ENCODE data around the gene MYADM. TPM values are rescaled to one million over a fixed set of nuclear protein-coding genes. Genes with fewer than 3 reads are reported as not detected.

MYADM gene
- total RNA-seq, 1 donor: 17.4 TPM

GRCh38 chr19:53879140-53880081 lies 11.7 kb downstream of the MYADM start:
- Histone ChIP-seq H3K27ac (ENCODE audit: low read depth, low read length) (no peak overlapping the region), H3K4me3 (ENCODE audit: insufficient read depth, low read length) (peak overlapping the region; percentile 76)
- DNase-seq (ENCODE audit: insufficient read length, low spot score, missing footprints): peak; percentile 99

GRCh38 chr19:53880711-53881481 lies 13.2 kb downstream of the MYADM start:
- H3K27me3 ChIP-seq (ENCODE audit: insufficient read depth, low read length): peaks cover 58% of the 10 kb centered on the region
- no peaks in the 10 kb centered on the region for H3K9me3 ChIP-seq (ENCODE audit: low read depth, low read length)
- H3K36me3 ChIP-seq (ENCODE audit: insufficient read depth, low read length): peaks cover 7% of the 10 kb centered on the region
- no peaks in the 10 kb centered on the region for H3K79me2 ChIP-seq (ENCODE audit: insufficient read depth, low read length)
- TF ChIP-seq CTCF (IDR thresholded peaks at IDR 0.05; ENCODE audit: extremely low read depth, low read depth, low read length): no peak
- H3K4me1 ChIP-seq (ENCODE audit: insufficient read depth, low read length): peaks cover 16% of the 10 kb centered on the region
- H3K4me2 ChIP-seq (ENCODE audit: insufficient read depth, low read length): peak overlapping the region; percentile 68
- peaks cover under 1% of the 10 kb centered on the region for H4K20me1 ChIP-seq (ENCODE audit: insufficient read depth, low read length)
- H3K27ac ChIP-seq (ENCODE audit: low read depth, low read length): no peak overlapping the region
- DNase-seq (ENCODE audit: insufficient read length, low spot score, missing footprints): peak; percentile 62
- peak overlapping the region; percentile 48 for H3K4me3 ChIP-seq (ENCODE audit: insufficient read depth, low read length)
- peak overlapping the region; percentile 23 for H2AFZ ChIP-seq (ENCODE audit: low read length)

More at GRCh38 chr19:53879140-53880081, 11.7 kb downstream of the MYADM start:
- Histone ChIP-seq H3K27me3 (ENCODE audit: insufficient read depth, low read length) (peaks cover 47% of the 10 kb centered on the region), H3K9me3 (ENCODE audit: low read depth, low read length) (no peaks in the 10 kb centered on the region), H2AFZ (ENCODE audit: low read length) (peak overlapping the region; percentile 87), H3K4me2 (ENCODE audit: insufficient read depth, low read length) (peak overlapping the region; percentile 86), H3K36me3 (ENCODE audit: insufficient read depth, low read length) (peaks cover 20% of the 10 kb centered on the region), H3K4me1 (ENCODE audit: insufficient read depth, low read length) (peaks cover 16% of the 10 kb centered on the region), H3K79me2 (ENCODE audit: insufficient read depth, low read length) (no peaks in the 10 kb centered on the region), H4K20me1 (ENCODE audit: insufficient read depth, low read length) (peaks cover 4% of the 10 kb centered on the region)
- TF ChIP-seq CTCF (IDR thresholded peaks at IDR 0.05; ENCODE audit: extremely low read depth, low read depth, low read length): no peak

- Histone ChIP-seq H3K79me2 (ENCODE audit: insufficient read depth, low read length) (no peaks in the 10 kb centered on the region), H3K4me2 (ENCODE audit: insufficient read depth, low read length) (peak within 1 kb of the TSS; percentile 68), H4K20me1 (ENCODE audit: insufficient read depth, low read length) (no peaks in the 10 kb centered on the region), H2AFZ (ENCODE audit: low read length) (peak within 1 kb of the TSS; percentile 23), H3K36me3 (ENCODE audit: insufficient read depth, low read length) (no peaks in the 10 kb centered on the region), H3K4me1 (ENCODE audit: insufficient read depth, low read length) (peaks cover 16% of the 10 kb centered on the region), H3K4me3 (ENCODE audit: insufficient read depth, low read length) (peak within 1 kb of the TSS; percentile 48), H3K27me3 (ENCODE audit: insufficient read depth, low read length) (peaks cover 58% of the 10 kb centered on the region), H3K9me3 (ENCODE audit: low read depth, low read length) (no peaks in the 10 kb centered on the region), H3K27ac (ENCODE audit: low read depth, low read length) (no peak within 1 kb of the TSS)
- DNase-seq (ENCODE audit: insufficient read length, low spot score, missing footprints): peak; percentile 85
- TF ChIP-seq CTCF (IDR thresholded peaks at IDR 0.05; ENCODE audit: extremely low read depth, low read depth, low read length): peak; percentile 16
These were observed 14.1 kb downstream of the MYADM start, which contains the start of gene PRKCG for GRCh38 chr19:53881482-53882390. TSS of gene PRKCG (plus strand) at chr19:53882197. CDS start at chr19:53882495, 298 bp downstream.
